Measurements from ENCODE around the gene PIK3CB.

PIK3CB gene

GRCh38 chr3:138717348-138717747 is 117.4 kb downstream of the PIK3CB start:
- no peak overlapping the region for H3K4me3 ChIP-seq (ENCODE audit: low read length)
- DNase-seq (ENCODE audit: low read depth), result no peak
- TF ChIP-seq CTCF (conservative IDR thresholded peaks at IDR 0.05; ENCODE audit: low read depth, low read length), result no peak

DNA sequence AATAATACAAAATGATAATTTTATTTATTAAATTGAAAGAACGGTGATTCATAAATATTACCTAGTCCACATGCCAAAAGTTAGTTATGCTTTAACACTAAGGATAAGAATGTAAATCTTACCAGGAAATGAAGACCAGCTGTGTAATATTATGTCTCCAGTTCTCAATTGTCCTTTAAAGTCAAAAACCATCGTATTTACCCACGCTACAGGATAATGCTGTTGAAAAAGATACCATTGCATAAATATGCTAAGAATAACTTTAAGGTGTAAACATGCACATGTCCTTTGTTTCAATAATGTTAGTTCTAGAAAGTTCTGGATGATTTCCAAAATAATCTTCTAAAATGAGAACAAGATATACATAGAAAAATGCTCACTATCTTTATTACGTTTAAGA is 122.6 kb downstream of the PIK3CB start:
- TF ChIP-seq CTCF (conservative IDR thresholded peaks at IDR 0.05; ENCODE audit: low read depth, low read length), result no peak
- no peak for DNase-seq (ENCODE audit: low read depth)
- H3K4me3 ChIP-seq (ENCODE audit: low read length), result no peak overlapping the region

DNA sequence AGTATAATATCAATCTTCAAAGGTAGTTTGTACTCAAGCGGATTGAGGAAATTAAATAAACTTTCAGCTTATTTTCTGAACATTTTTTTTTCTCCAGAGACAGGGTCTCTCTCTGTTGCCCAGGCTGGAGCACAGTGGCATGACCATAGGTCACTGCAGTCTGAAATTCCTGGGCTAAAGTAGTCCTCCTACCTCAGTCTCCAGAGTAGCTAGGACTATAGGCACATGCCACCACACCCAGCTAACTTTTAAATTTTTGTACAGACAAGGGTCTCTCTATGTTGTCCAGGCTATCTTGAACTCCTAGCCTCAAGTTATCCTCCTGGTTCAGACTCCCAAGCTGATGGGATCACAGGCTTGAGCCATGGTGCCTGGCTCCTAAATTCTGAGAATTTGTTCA is 129.1 kb downstream of the PIK3CB start:
- TF ChIP-seq CTCF (conservative IDR thresholded peaks at IDR 0.05; ENCODE audit: low read depth, low read length), result no peak
- DNase-seq (ENCODE audit: low read depth), result no peak
- no peak overlapping the region for H3K4me3 ChIP-seq (ENCODE audit: low read length)

DNA sequence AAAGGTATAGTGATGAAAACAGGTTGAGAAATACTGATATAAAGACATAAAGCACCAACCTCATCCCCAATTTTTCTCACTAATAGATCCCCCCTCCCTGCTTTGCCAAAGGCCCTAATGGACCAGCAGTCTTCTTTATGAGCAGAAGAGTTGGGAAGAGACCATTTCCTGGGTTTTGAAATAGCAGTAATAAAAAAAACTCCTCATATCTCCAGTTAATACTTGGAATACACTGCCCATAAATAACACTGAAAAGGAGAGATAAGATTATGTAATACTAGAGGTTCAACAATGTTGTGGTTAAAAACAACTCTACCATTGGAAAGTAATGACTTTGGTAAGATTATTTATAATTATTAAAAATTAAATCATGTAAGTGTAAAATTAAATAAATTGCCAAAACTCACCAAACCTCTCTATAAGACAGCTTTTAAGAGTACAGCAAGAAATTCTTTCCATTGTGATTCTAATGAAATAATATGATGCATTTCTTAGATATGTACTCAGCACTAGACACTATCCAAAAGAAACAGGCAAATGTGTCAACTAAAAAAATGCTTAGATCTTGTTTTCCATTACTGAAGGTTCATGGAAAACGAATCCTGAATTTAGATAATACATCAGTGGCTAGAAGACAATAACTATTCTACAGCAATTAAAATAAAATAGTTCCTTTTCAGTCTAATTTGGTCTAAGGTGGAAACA is 137.9 kb downstream of the PIK3CB start:
- H3K4me3 ChIP-seq (ENCODE audit: low read length), result no peak overlapping the region
- no peak for DNase-seq (ENCODE audit: low read depth)
- no peak for TF ChIP-seq CTCF (conservative IDR thresholded peaks at IDR 0.05; ENCODE audit: low read depth, low read length)

GRCh38 chr3:138694287-138695007 is 140.3 kb downstream of the PIK3CB start:
- no peak for TF ChIP-seq CTCF (conservative IDR thresholded peaks at IDR 0.05; ENCODE audit: low read depth, low read length)
- DNase-seq (ENCODE audit: low read depth), result peak; percentile 40
- H3K4me3 ChIP-seq (ENCODE audit: low read length), result no peak overlapping the region

DNA sequence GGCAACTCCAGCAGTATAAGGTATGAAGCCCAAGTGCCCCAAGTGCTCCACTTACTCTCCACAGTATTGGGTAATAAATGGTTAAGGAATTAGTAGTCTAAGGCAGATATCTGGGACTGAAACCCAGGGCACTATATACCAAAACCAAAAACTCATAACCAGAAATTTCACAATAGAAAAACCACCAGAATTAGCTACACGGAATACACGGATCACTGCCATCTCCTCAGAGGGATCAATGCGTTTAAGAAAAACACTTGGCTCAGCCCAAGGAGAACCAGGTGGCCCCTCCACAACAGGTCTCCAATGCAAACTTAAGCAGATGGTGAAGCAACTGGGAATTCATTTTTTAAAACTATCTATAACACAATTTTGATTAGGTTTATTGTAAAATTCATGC is 142.6 kb downstream of the PIK3CB start:
- TF ChIP-seq CTCF (conservative IDR thresholded peaks at IDR 0.05; ENCODE audit: low read depth, low read length), result no peak
- no peak overlapping the region for H3K4me3 ChIP-seq (ENCODE audit: low read length)

GRCh38 chr3:138691351-138691750 is 143.4 kb downstream of the PIK3CB start:
- TF ChIP-seq CTCF (conservative IDR thresholded peaks at IDR 0.05; ENCODE audit: low read depth, low read length), result no peak
- H3K4me3 ChIP-seq (ENCODE audit: low read length), result no peak overlapping the region
- DNase-seq (ENCODE audit: low read depth), result no peak

More for the DNA sequence above, 142.6 kb downstream of the PIK3CB start:
- no peak for DNase-seq (ENCODE audit: low read depth)
